GM12874 (cell line): ENCODE data around the gene KLHL28.

Experiments
- TF ChIP-seq, protein P1 (sequence below): IDR thresholded peaks from 2 replicates; pipeline ENCODE4 v1.5.1; 2011; ENCODE audit warnings: low read depth, mild to moderate bottlenecking, control low read depth, low read length, moderate library complexity; ENCODE audit not compliant: insufficient read depth

Gene KLHL28

DNA sequence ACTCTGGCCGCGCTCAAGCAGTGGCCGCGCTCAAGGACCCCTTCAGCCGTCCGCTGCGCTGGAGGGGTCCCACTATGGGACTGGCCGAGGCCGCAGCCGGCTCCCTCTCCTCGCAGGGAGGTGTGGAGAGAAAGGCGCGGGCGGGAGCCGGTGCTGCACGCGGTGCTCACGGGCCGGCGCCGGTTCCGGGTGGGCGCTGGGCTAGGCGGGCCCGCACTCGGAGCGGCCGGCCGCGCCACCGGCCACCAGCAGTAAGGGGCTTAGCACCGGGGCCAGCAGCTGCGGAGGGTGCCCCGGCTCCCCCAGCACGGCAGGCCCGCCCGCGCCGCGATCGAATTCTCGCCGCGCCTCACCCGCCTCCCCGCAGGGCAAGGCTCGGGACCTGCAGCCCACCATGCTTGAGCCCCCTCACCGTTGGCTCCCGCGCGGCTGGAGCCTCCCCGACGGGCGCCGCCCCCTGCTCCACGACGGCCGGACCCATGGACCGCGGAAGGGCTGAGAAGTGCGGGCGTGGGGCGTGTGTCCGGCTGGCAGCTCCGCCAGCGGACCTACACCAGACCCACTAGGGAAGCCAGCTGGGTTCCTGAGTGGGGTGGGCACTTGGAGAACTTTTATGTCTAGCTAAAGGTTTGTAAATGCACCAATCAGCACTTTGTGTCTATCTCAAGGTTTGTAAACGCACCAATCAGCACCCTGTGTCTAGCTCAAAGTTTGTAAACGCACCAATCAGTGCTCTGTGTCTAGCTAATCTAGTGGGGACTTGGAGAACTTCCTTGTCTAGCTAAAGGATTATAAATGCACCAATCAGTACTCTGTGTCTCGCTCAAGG lies 49.5 kb downstream of the KLHL28 start:
- TF ChIP-seq, protein P1, sequence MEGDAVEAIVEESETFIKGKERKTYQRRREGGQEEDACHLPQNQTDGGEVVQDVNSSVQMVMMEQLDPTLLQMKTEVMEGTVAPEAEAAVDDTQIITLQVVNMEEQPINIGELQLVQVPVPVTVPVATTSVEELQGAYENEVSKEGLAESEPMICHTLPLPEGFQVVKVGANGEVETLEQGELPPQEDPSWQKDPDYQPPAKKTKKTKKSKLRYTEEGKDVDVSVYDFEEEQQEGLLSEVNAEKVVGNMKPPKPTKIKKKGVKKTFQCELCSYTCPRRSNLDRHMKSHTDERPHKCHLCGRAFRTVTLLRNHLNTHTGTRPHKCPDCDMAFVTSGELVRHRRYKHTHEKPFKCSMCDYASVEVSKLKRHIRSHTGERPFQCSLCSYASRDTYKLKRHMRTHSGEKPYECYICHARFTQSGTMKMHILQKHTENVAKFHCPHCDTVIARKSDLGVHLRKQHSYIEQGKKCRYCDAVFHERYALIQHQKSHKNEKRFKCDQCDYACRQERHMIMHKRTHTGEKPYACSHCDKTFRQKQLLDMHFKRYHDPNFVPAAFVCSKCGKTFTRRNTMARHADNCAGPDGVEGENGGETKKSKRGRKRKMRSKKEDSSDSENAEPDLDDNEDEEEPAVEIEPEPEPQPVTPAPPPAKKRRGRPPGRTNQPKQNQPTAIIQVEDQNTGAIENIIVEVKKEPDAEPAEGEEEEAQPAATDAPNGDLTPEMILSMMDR, result no peak

- TF ChIP-seq, protein P1, result no peak
Measured at GRCh38 chr14:44910821-44911220, 50.9 kb downstream of the KLHL28 start.

GRCh38 chr14:44901696-44902095 lies 60.1 kb downstream of the KLHL28 start:
- TF ChIP-seq, protein P1, result no peak

- TF ChIP-seq, protein P1, result no peak
Measured at GRCh38 chr14:44898551-44898950, 63.2 kb downstream of the KLHL28 start.

GRCh38 chr14:44897845-44898151 lies 63.9 kb downstream of the KLHL28 start:
- TF ChIP-seq, protein P1, result no peak

DNA sequence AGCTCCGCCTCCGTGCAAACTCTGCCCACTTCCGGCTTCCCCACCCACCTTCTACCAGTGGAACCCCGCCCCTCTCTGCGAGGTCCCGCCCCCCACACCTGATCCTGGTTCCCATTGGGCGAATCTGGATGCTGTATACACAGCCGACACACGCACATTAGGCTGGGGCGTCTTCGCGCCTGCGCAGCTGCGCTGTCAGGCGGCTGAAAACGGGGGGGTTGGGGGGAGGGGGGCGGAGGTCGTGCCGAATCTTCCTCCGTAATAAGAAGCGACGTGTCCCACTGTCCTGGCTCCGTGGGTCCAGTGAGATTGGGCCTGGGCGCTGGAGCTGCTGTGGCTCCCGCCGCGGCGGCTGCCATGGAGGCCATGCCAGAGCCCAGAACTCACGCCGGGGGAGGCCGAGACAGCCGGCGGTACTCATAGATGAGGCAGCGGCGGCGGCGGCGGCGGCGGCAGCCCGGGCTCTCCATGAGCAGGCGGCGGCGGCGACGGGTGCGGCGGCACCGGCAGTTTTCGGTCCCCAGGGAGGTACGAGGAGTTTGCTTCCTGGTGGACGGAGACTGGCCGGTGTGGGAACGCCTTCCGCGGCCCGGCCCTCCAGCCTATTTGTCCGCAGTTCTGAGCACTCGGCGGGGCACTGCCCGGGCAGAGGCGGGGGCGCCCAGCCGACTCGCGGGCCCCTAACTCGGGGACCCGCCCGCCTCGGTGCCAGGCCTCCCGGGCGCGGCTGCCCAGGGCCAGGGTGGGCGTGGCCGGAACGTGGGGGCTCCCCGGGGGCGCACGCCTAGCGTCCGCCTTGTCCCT lies 64.5 kb downstream of the KLHL28 start:
- TF ChIP-seq, protein P1, result no peak

DNA sequence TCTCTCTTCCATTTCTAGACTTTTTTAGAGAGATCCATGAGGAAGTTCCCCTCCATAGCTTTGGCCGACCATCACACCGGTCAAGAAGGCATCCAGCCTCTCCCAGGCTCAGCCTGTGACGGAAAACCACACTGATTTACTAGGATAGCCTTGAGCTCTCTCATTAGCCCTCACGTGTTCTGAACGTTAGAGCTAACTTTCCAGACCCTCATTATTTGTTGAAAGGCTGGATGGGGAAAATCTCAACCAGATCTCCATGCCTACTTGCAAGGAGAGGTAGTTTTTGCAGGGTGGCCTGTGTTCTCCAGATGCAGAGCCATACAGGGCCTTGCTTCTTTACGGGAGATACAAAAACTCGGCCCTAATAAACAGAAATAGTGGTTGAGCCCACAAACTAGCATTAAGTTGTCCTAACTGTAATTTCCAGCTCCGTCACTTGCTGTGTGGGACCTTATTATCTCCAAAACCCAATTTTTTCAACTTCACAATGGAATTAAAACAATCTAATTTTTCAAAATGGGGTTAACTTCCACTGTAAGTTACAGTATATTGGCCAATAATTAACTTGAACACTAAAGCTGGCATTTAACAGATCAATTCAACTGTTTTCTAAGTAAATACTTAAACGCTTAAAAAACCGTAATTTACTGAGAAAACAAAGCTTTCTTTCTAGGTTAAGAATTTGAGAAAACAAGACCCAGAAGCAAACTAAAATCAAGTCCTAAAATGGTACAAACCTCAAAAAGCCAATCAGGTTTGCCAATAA lies 65.3 kb downstream of the KLHL28 start:
- TF ChIP-seq, protein P1, result no peak
